PC-3 (cell line): ENCODE measurements around the gene UNC119B. TPM values are rescaled to one million over a fixed set of nuclear protein-coding genes. Genes with fewer than 3 reads are reported as not detected.

ENCODE experiments used
- ATAC-seq: fragments of 200-7000 bp; cut with Tn5 transposase; 2 replicates; pipeline ENCODE4 v1.9.1; 2020; ENCODE audit warnings: mild to moderate bottlenecking, moderate library complexity
- BruUV-seq: library from RNA; stranded (reverse); fragments of 400-500 nt; replicated peaks from 2 replicates; lab custom pipeline; 2021; lab: Mats Ljungman, UMichigan
- CTCF ChIA-PET: fragments of 300-600 bp; sonication (Branson Sonifier 250); formaldehyde crosslinking; loops from one replicate; lab custom pipeline; 2022; ENCODE audit warnings: antibody characterized with exemption; lab: Charles Lee
- POLR2A ChIA-PET: fragments of 300-600 bp; sonication (Branson Sonifier 250); formaldehyde crosslinking; loops from one replicate; lab custom pipeline; 2022; ENCODE audit warnings: antibody characterized with exemption; ENCODE audit not compliant: unreplicated experiment; lab: Charles Lee
- DNase-seq: peaks from one replicate; pipeline ENCODE4 v3.0.0-alpha.2; 2015
- H2AFZ ChIP-seq: fragments of 300-600 bp; sonication (generic); 2 replicates; pipeline ENCODE4 v1.6.0; 2016; ENCODE audit warnings: antibody characterized with exemption, low read length
- H3F3A ChIP-seq: fragments of 300-600 bp; sonication (generic); one replicate; pipeline ENCODE4 v1.6.0; 2017; ENCODE audit warnings: antibody characterized with exemption, low read length, control low read depth, mild to moderate bottlenecking; ENCODE audit not compliant: unreplicated experiment
- H3K27ac ChIP-seq: fragments of 300-600 bp; sonication (generic); 2 replicates; pipeline ENCODE4 v1.5.1; 2016; ENCODE audit warnings: mild to moderate bottlenecking, low read length
- H3K27me3 ChIP-seq: fragments of 300-600 bp; sonication (generic); 2 replicates; pipeline ENCODE4 v1.6.1; 2016; ENCODE audit warnings: low read length, mixed read lengths
- H3K36me3 ChIP-seq: fragments of 300-600 bp; sonication (generic); 2 replicates; pipeline ENCODE4 v1.6.1; 2016; ENCODE audit warnings: low read depth, mixed run types, low read length, mixed read lengths
- H3K4me1 ChIP-seq: fragments of 300-600 bp; sonication (generic); 2 replicates; pipeline ENCODE4 v1.5.1; 2016; ENCODE audit warnings: low read length; ENCODE audit not compliant: insufficient read depth
- H3K4me2 ChIP-seq: fragments of 300-600 bp; sonication (generic); 2 replicates; pipeline ENCODE4 v1.6.0; 2016; ENCODE audit warnings: low read length
- H3K4me3 ChIP-seq: fragments of 300-600 bp; sonication (generic); 2 replicates; pipeline ENCODE4 v1.5.1; 2016; ENCODE audit warnings: mild to moderate bottlenecking, low read length, mixed read lengths
- H3K79me2 ChIP-seq: fragments of 300-600 bp; sonication (generic); 2 replicates; pipeline ENCODE4 v1.6.1; 2017; ENCODE audit warnings: low read length, mixed read lengths
- H3K9ac ChIP-seq: fragments of 300-600 bp; sonication (generic); 2 replicates; pipeline ENCODE4 v1.6.0; 2016; ENCODE audit warnings: mild to moderate bottlenecking, low read length
- H3K9me2 ChIP-seq: fragments of 300-600 bp; sonication (generic); replicated peaks from 2 replicates; pipeline ENCODE4 v1.6.1; 2016; ENCODE audit warnings: mixed run types, low read length, mixed read lengths
- H3K9me3 ChIP-seq: fragments of 300-600 bp; sonication (generic); 2 replicates; pipeline ENCODE4 v1.6.1; 2016; ENCODE audit warnings: low read length, mixed read lengths
- H4K20me1 ChIP-seq: fragments of 300-600 bp; sonication (generic); 2 replicates; pipeline ENCODE4 v1.6.1; 2016; ENCODE audit warnings: low read length, mixed read lengths
- CTCF ChIP-seq: fragments of 300-600 bp; sonication (generic); conservative IDR thresholded peaks from 2 replicates; pipeline ENCODE4 v1.5.1; 2017; ENCODE audit warnings: antibody characterized with exemption, low read depth, mild to moderate bottlenecking, low read length
- EZH2 ChIP-seq: fragments of 300-600 bp; sonication (generic); IDR thresholded peaks from one replicate; pipeline ENCODE4 v1.6.1; 2017; ENCODE audit warnings: antibody characterized with exemption, mild to moderate bottlenecking, low read length; ENCODE audit not compliant: unreplicated experiment
- EZH2phosphoT487 ChIP-seq: fragments of 300-600 bp; sonication (generic); IDR thresholded peaks from 2 replicates; pipeline ENCODE4 v1.6.1; 2018; ENCODE audit warnings: mild to moderate bottlenecking, antibody characterized with exemption, low read length, borderline replicate concordance
- intact Hi-C: fragments of 100-400 bp; cut with micrococcal nuclease; formaldehyde crosslinking; loops from 2 replicates; pipeline ENCODE4 v1.9.0; 2023
- total RNA-seq: library from RNA; depleted of rRNA; stranded (reverse); fragments of >200 nt; gene quantifications from 2 replicates; pipeline ENCODE4 v1.2.3, GENCODE V29; 2014

Gene UNC119B
- total RNA-seq, 1 experiment from 2014 or later, result 15.9 TPM

GRCh38 chr12:120678572-120678971 lies 31.7 kb upstream of the UNC119B start:
- H3K4me1 ChIP-seq, result peaks cover 6% of the 10 kb centered on the region
- TF ChIP-seq EZH2phosphoT487 (no peak), EZH2 (no peak), CTCF (no peak)
- no peaks in the 10 kb centered on the region for H3K36me3 ChIP-seq
- no peaks in the 10 kb centered on the region for H4K20me1 ChIP-seq
- no peak for DNase-seq
- no TSS peak for BruUV-seq
- no peak overlapping the region for H3K4me3 ChIP-seq
- H3K79me2 ChIP-seq, result no peaks in the 10 kb centered on the region
- H2AFZ ChIP-seq, result no peak overlapping the region
- H3K9me2 ChIP-seq, result no peaks in the 10 kb centered on the region
- no peak overlapping the region for H3K9ac ChIP-seq
- ATAC-seq, result peak; percentile 26; the same call in 1 of the 2 replicates
- no peaks in the 10 kb centered on the region for H3K9me3 ChIP-seq
- no peak overlapping the region for H3K4me2 ChIP-seq
- intact Hi-C loops, result no loop called here
- CTCF ChIA-PET, result no interaction called here
- POLR2A ChIA-PET, result interaction anchor here (0.6 kb wide), 1 partner anchor 80 kb away, joined by 3 read pairs; no protein-coding TSS in a partner anchor
- H3K27ac ChIP-seq, result no peak overlapping the region
- H3K27me3 ChIP-seq, result no peaks in the 10 kb centered on the region
- H3F3A ChIP-seq, result no peaks in the 10 kb centered on the region

- no peaks in the 10 kb centered on the region for H4K20me1 ChIP-seq
- no peaks in the 10 kb centered on the region for H3K9me3 ChIP-seq
- BruUV-seq, result no TSS peak
- ATAC-seq, result no peak
- peaks cover 6% of the 10 kb centered on the region for H3K4me1 ChIP-seq
- no peaks in the 10 kb centered on the region for H3K36me3 ChIP-seq
- H3K27me3 ChIP-seq, result no peaks in the 10 kb centered on the region
- no peaks in the 10 kb centered on the region for H3K79me2 ChIP-seq
- no peak overlapping the region for H3K4me3 ChIP-seq
- no peak overlapping the region for H3K4me2 ChIP-seq
- no peak for DNase-seq
- ChIA-PET POLR2A (no interaction called here), CTCF (no interaction called here)
- H3K9ac ChIP-seq, result no peak overlapping the region
- intact Hi-C loops, result no loop called here
- no peak overlapping the region for H3K27ac ChIP-seq
- no peak for TF ChIP-seq EZH2
- no peak for TF ChIP-seq EZH2phosphoT487
- no peak for TF ChIP-seq CTCF
- H3K9me2 ChIP-seq, result no peaks in the 10 kb centered on the region
- no peaks in the 10 kb centered on the region for H3F3A ChIP-seq
- H2AFZ ChIP-seq, result no peak overlapping the region
Measured at GRCh38 chr12:120680165-120680738, 30.0 kb upstream of the UNC119B start.

- intact Hi-C loops, result no loop called here
- Histone ChIP-seq H3K79me2 (peaks cover 26% of the 10 kb centered on the region), H3K9ac (no peak overlapping the region), H3K9me2 (no peaks in the 10 kb centered on the region), H3K4me3 (no peak overlapping the region), H3K4me2 (no peak overlapping the region), H3F3A (no peaks in the 10 kb centered on the region), H3K36me3 (no peaks in the 10 kb centered on the region), H4K20me1 (peaks cover 21% of the 10 kb centered on the region), H3K27ac (no peak overlapping the region), H3K9me3 (no peaks in the 10 kb centered on the region), H2AFZ (no peak overlapping the region), H3K4me1 (peaks cover 14% of the 10 kb centered on the region), H3K27me3 (no peaks in the 10 kb centered on the region)
- POLR2A ChIA-PET, result no interaction called here
- TF ChIP-seq CTCF, result no peak
- no peak for TF ChIP-seq EZH2
- no peak for TF ChIP-seq EZH2phosphoT487
- CTCF ChIA-PET, result no interaction called here
- ATAC-seq (no peak), DNase-seq (peak; percentile 35)
- BruUV-seq, result no TSS peak
Measured at GRCh38 chr12:120684523-120684932, 25.7 kb upstream of the UNC119B start.
